HepG2 (cell line): ENCODE data around the gene RNF114. TPM values are rescaled to one million over a fixed set of nuclear protein-coding genes. Genes with fewer than 3 reads are reported as not detected.

Experiments
- FOXC1 ChIP-seq: sonication (generic); formaldehyde crosslinking; IDR thresholded peaks from 2 replicates; pipeline ENCODE4 v1.8.0; 2022; ENCODE audit warnings: mild to moderate bottlenecking, missing genetic modification reagents, borderline replicate concordance
- GRHL1 ChIP-seq: sonication (generic); formaldehyde crosslinking; conservative IDR thresholded peaks from 2 replicates; pipeline ENCODE4 v1.8.0; 2022; ENCODE audit warnings: missing genetic modification reagents
- HOXA9 ChIP-seq: sonication (generic); formaldehyde crosslinking; IDR thresholded peaks from 2 replicates; pipeline ENCODE4 v1.8.1; 2022; ENCODE audit warnings: missing genetic modification reagents, mild to moderate bottlenecking, moderate library complexity, borderline replicate concordance
- JUND ChIP-seq: sonication (generic); formaldehyde crosslinking; IDR thresholded peaks from 2 replicates; pipeline ENCODE4 v1.8.0; 2022; ENCODE audit warnings: mild to moderate bottlenecking, missing genetic modification reagents
- NCOR1 ChIP-seq: fragments of 200-600 bp; sonication (generic); IDR thresholded peaks from 2 replicates; pipeline ENCODE4 v1.7.0; 2017; ENCODE audit warnings: antibody characterized with exemption, low read length, borderline replicate concordance
- PHF20 ChIP-seq: sonication (generic); formaldehyde crosslinking; IDR thresholded peaks from 2 replicates; pipeline ENCODE4 v1.5.0; 2020; ENCODE audit warnings: mild to moderate bottlenecking, missing genetic modification reagents
- POLR2A ChIP-seq, 2 experiments: IDR thresholded peaks; 2 replicates each; pipeline ENCODE4 v1.6.1; 2011; ENCODE audit warnings: low read depth in 2 of 2, low read length in 2 of 2, mild to moderate bottlenecking in 1 of 2, moderate library complexity in 1 of 2; ENCODE audit not compliant: insufficient read depth in 1 of 2
- SKIL ChIP-seq: sonication (generic); formaldehyde crosslinking; IDR thresholded peaks from 2 replicates; pipeline ENCODE4 v1.8.0; 2022; ENCODE audit warnings: missing genetic modification reagents, mild to moderate bottlenecking, moderate library complexity, borderline replicate concordance
- TFAP4 ChIP-seq: sonication (generic); IDR thresholded peaks from 2 replicates; pipeline ENCODE4 v1.6.1; 2016; ENCODE audit warnings: low read depth, borderline replicate concordance
- TRIM24 ChIP-seq: sonication (generic); formaldehyde crosslinking; IDR thresholded peaks from 2 replicates; pipeline ENCODE4 v1.8.0; 2022; ENCODE audit warnings: mild to moderate bottlenecking, missing genetic modification reagents
- ZBTB34 ChIP-seq: sonication (generic); formaldehyde crosslinking; IDR thresholded peaks from 2 replicates; pipeline ENCODE4 v1.8.0; 2022; ENCODE audit warnings: mild to moderate bottlenecking, missing genetic modification reagents
- ZBTB39 ChIP-seq: sonication (generic); formaldehyde crosslinking; IDR thresholded peaks from 2 replicates; pipeline ENCODE4 v1.5.0; 2020; ENCODE audit warnings: missing genetic modification reagents
- ZNF224 ChIP-seq: sonication (generic); formaldehyde crosslinking; IDR thresholded peaks from 2 replicates; pipeline ENCODE4 v1.5.0; 2020; ENCODE audit warnings: mild to moderate bottlenecking, missing genetic modification reagents
- ZNF24 ChIP-seq: fragments of 450-650 bp; IDR thresholded peaks from 2 replicates; pipeline ENCODE4 v1.6.1; 2017; ENCODE audit warnings: antibody characterized with exemption, mild to moderate bottlenecking
- ZNF256 ChIP-seq: sonication (generic); formaldehyde crosslinking; conservative IDR thresholded peaks from 2 replicates; pipeline ENCODE4 v1.4.0; 2020; ENCODE audit warnings: missing genetic modification reagents
- ZNF326 ChIP-seq: sonication (generic); formaldehyde crosslinking; IDR thresholded peaks from 2 replicates; pipeline ENCODE4 v1.4.0; 2020; ENCODE audit warnings: missing genetic modification reagents, borderline replicate concordance
- ZNF615 ChIP-seq: sonication (generic); formaldehyde crosslinking; IDR thresholded peaks from 2 replicates; pipeline ENCODE4 v1.5.0; 2020; ENCODE audit warnings: mild to moderate bottlenecking, missing genetic modification reagents, borderline replicate concordance
- ZNF740 ChIP-seq: sonication (generic); formaldehyde crosslinking; IDR thresholded peaks from 2 replicates; pipeline ENCODE4 v1.4.0; 2020; ENCODE audit warnings: missing genetic modification reagents
- ZNF761 ChIP-seq: sonication (generic); formaldehyde crosslinking; conservative IDR thresholded peaks from 2 replicates; pipeline ENCODE4 v1.4.0; 2020; ENCODE audit warnings: mild to moderate bottlenecking, missing genetic modification reagents
- polyA plus RNA-seq, 8 experiments: library from polyadenylated mRNA; depleted of rRNA in 3 of 8; stranded (reverse) in 7 of 8; unstranded in 1 of 8; fragments of >200 nt; fragmentation: Illumina TruSeq in 4 of 8; extraction: Trizol in 4 of 8; gene quantifications; 2 replicates each; pipeline versions ENCODE4 v1.2.1 to v1.2.3, GENCODE V29; 2011 to 2016; ENCODE audit warnings: low read depth in 4 of 8, missing spikeins in 1 of 8, mixed read lengths in 1 of 8; ENCODE audit not compliant: insufficient read depth in 1 of 8
- total RNA-seq, 5 experiments: library from RNA; depleted of rRNA; stranded (reverse); fragments of >200 nt; fragmentation: Illumina TruSeq; extraction: Trizol; gene quantifications; 2 replicates each; pipeline ENCODE4 v1.2.3, GENCODE V29; 2016; ENCODE audit warnings: low read depth in 1 of 5

RNF114 gene
- total and polyA plus RNA-seq, 2 of the 13 experiments (the other 11 are each of a cell fraction or from before 2014, with no cell fraction given), result 119 to 126 TPM

- TF ChIP-seq SKIL, result no peak
- peak; percentile 12; the same call in 1 of the 2 replicates for TF ChIP-seq TRIM24 (CRISPR knock-in tag)
- TF ChIP-seq ZBTB34 (CRISPR knock-in tag), result 0 out of 2 replicates have a peak, but pooled peaks have one; percentile 37
- no peak for TF ChIP-seq JUND (CRISPR knock-in tag)
- peak; percentile 32; the same call in 1 of the 2 replicates for TF ChIP-seq ZBTB39 (CRISPR knock-in tag)
- no peak for TF ChIP-seq ZNF24
- peak; percentile 48; the same call in 1 of the 2 replicates for TF ChIP-seq FOXC1 (CRISPR knock-in tag)
- TF ChIP-seq PHF20 (CRISPR knock-in tag), result no peak
- TF ChIP-seq HOXA9 (CRISPR knock-in tag), result no peak
- no peak for TF ChIP-seq TFAP4
- no peak for TF ChIP-seq ZNF615 (CRISPR knock-in tag)
- no peak for TF ChIP-seq GRHL1 (CRISPR knock-in tag)
- no peak for TF ChIP-seq ZNF326 (CRISPR knock-in tag)
- TF ChIP-seq POLR2A (IDR thresholded peaks at IDR 0.05; ENCODE audit: insufficient read depth in 1 of 2, low read depth in 2 of 2, low read length in 2 of 2), result no peak
- 0 out of 2 replicates have a peak, but pooled peaks have one; percentile 10 for TF ChIP-seq ZNF740
- TF ChIP-seq NCOR1, result no peak
- TF ChIP-seq ZNF256 (CRISPR knock-in tag), result no peak
- TF ChIP-seq ZNF761 (CRISPR knock-in tag), result no peak
- TF ChIP-seq ZNF224, result no peak
Observed at GRCh38 chr20:49981218-49982071, 45.2 kb downstream of the RNF114 start (continued).
